Measurements from ENCODE around the gene MTA1.

DNA sequence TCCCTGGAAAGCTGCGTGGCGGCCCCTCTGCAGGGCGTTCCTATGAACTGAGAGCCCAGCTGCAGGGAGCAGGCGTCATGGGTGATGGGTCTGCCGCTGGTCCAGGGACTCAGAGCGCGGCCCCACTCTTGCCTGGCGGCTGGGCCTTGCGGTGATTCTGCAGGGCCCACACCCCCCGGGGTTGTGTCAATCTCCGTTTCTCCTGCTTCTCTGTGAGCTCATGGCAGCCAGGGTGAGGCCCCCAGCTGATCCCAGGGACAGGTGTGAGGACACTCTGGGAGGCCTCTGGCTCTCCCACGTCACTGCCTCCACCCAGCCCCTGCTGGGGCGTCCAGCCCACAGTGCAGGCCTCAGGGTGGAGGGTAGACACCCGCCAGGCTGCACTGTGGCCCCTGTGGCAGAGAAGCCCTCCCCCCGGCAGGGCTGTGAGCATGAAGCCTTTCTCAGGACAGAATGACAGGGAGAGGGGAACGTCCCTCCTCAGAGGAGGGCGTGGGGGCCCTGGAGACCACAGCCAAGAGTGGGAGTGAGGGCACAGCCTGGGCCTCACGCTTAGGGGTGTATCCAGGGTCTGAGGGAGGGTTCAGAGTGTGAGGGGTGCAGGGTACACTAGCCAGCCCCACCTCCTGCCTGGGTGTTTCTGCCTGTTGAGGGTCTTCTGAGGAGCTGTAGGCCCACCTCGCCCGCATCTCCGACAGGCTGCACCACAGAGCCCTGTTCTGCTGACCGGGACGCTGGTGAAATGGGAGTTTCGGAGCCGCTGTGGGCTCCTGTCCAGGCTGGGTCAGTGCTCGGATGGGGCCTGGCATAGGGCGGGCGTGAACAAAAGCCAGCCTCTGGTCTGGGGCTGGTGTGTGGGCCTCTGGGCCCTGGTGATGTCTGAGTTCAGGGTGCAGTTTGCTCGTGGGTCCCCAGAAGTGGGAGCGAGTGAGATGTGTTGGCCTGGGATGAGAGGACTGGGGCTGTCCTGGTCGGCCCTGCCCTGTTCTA is 28.3 kb downstream of the MTA1 start:
- TF ChIP-seq, protein P1, sequence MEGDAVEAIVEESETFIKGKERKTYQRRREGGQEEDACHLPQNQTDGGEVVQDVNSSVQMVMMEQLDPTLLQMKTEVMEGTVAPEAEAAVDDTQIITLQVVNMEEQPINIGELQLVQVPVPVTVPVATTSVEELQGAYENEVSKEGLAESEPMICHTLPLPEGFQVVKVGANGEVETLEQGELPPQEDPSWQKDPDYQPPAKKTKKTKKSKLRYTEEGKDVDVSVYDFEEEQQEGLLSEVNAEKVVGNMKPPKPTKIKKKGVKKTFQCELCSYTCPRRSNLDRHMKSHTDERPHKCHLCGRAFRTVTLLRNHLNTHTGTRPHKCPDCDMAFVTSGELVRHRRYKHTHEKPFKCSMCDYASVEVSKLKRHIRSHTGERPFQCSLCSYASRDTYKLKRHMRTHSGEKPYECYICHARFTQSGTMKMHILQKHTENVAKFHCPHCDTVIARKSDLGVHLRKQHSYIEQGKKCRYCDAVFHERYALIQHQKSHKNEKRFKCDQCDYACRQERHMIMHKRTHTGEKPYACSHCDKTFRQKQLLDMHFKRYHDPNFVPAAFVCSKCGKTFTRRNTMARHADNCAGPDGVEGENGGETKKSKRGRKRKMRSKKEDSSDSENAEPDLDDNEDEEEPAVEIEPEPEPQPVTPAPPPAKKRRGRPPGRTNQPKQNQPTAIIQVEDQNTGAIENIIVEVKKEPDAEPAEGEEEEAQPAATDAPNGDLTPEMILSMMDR (IDR thresholded peaks at IDR 0.05): no peak
- TF ChIP-seq POLR2A (IDR thresholded peaks at IDR 0.05): no peak

All from uterus (tissue), 2 donors.